ENCODE data around the gene N4BP2L1.

DNA sequence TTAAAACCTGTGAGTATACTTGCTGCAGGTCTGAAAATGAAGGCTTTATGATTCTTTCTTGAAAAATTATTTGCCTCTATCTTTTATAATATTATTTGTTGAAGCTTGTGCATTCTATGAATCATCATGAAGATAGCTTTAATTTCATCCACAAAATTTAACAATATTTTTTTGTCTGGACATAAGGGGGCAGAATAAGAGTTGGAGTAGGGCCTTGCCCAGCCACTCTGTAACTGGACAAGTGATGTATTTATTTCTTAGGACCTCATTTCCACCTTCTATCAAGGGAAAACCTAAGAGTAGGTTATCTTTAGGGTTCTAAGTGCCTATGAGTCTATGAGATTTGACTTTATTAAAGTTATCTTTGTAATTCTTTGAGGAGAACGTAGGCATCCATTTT is 49.9 kb downstream of the N4BP2L1 start:
- TF ChIP-seq CTCF (IDR thresholded peaks at IDR 0.05; ENCODE audit: low read depth, low read length) (no peak), POLR2A (IDR thresholded peaks at IDR 0.05; ENCODE audit: extremely low read depth, insufficient read length) (no peak), MAX (IDR thresholded peaks at IDR 0.05; ENCODE audit: low read depth, low read length) (no peak), MYC (IDR thresholded peaks at IDR 0.05; ENCODE audit: low read depth, low read length) (no peak)
